ENCODE results near the gene MRGPRF. TPM values are rescaled to one million over a fixed set of nuclear protein-coding genes. Genes with fewer than 3 reads are reported as not detected.

MRGPRF gene
- total and polyA plus RNA-seq, 3 donors from 2014 or later, result 10.0 to 21.1 (median 12.2) TPM

- DNase-seq, result no peak
- Histone ChIP-seq H3K27me3 (no peaks in the 10 kb centered on the region), H3K9me3 (no peaks in the 10 kb centered on the region), H3K36me3 (ENCODE audit: low read depth, missing control alignments) (no peaks in the 10 kb centered on the region), H3K4me1 (peaks cover 4% of the 10 kb centered on the region), H3K27ac (no peak overlapping the region), H3K4me3 (no peak overlapping the region)
- 91 to 95% methylated on average over 26 to 31 of the region's 31 CpGs for WGBS, 2 donors
- no peak for TF ChIP-seq CTCF (IDR thresholded peaks at IDR 0.05)
- TF ChIP-seq POLR2A (IDR thresholded peaks at IDR 0.05), result no peak
- intact Hi-C loops (cut with DNase I; ENCODE audit: low total_unique reads), result no loop called here
These were observed 53.4 kb downstream of the MRGPRF start for GRCh38 chr11:68959465-68960293.

- Histone ChIP-seq H3K4me1 (peaks cover 4% of the 10 kb centered on the region), H3K27me3 (no peaks in the 10 kb centered on the region), H3K4me3 (no peak overlapping the region), H3K36me3 (ENCODE audit: low read depth, missing control alignments) (no peaks in the 10 kb centered on the region), H3K27ac (no peak overlapping the region), H3K9me3 (no peaks in the 10 kb centered on the region)
- DNase-seq, result no peak
- TF ChIP-seq CTCF (IDR thresholded peaks at IDR 0.05) (no peak), POLR2A (IDR thresholded peaks at IDR 0.05) (no peak)
- WGBS, 2 donors, result 92 to 97% methylated on average over 5 to 9 of the region's 9 CpGs
- intact Hi-C loops (cut with DNase I; ENCODE audit: low total_unique reads), result no loop called here
These were observed 54.8 kb downstream of the MRGPRF start for GRCh38 chr11:68958211-68958610.

GRCh38 chr11:68956547-68957254, 56.3 kb downstream of the MRGPRF start:
- no peak overlapping the region for H3K27ac ChIP-seq
- peaks cover 4% of the 10 kb centered on the region for H3K4me1 ChIP-seq
- H3K9me3 ChIP-seq, result no peaks in the 10 kb centered on the region
- no peak for DNase-seq
- H3K27me3 ChIP-seq, result no peaks in the 10 kb centered on the region
- TF ChIP-seq POLR2A (IDR thresholded peaks at IDR 0.05) (no peak), CTCF (IDR thresholded peaks at IDR 0.05) (no peak)
- 65 to 90% methylated on average over 2 to 11 of the region's 12 CpGs for WGBS, 2 donors
- no peak overlapping the region for H3K4me3 ChIP-seq
- no peaks in the 10 kb centered on the region for H3K36me3 ChIP-seq (ENCODE audit: low read depth, missing control alignments)
- intact Hi-C loops (cut with DNase I; ENCODE audit: low total_unique reads), result no loop called here

GRCh38 chr11:68956142-68956541, 56.9 kb downstream of the MRGPRF start:
- 28 to 82% methylated on average over 2 to 9 of the region's 12 CpGs for WGBS, 2 donors
- H3K4me1 ChIP-seq, result peaks cover 4% of the 10 kb centered on the region
- H3K36me3 ChIP-seq (ENCODE audit: low read depth, missing control alignments), result no peaks in the 10 kb centered on the region
- H3K9me3 ChIP-seq, result no peaks in the 10 kb centered on the region
- H3K27ac ChIP-seq, result no peak overlapping the region
- DNase-seq, result no peak
- no peak overlapping the region for H3K4me3 ChIP-seq
- no peaks in the 10 kb centered on the region for H3K27me3 ChIP-seq
- intact Hi-C loops (cut with DNase I; ENCODE audit: low total_unique reads), result no loop called here
- no peak for TF ChIP-seq CTCF (IDR thresholded peaks at IDR 0.05)
- TF ChIP-seq POLR2A (IDR thresholded peaks at IDR 0.05), result no peak
